HG02981 (cell line): ENCODE data around the gene SEZ6L2.
"Not testable (repeated sequence)": the region's sequence is repeated elsewhere in the genome, so short reads cannot be mapped to it uniquely, and the experiment has no call there.

ENCODE experiments used
- ATAC-seq: cut with Tn5 transposase; IDR thresholded peaks from one replicate; pipeline ENCODE4 v1.9.1; 2021; ENCODE audit warnings: mild to moderate bottlenecking, moderate library complexity; ENCODE audit not compliant: unreplicated experiment

Gene SEZ6L2

DNA sequence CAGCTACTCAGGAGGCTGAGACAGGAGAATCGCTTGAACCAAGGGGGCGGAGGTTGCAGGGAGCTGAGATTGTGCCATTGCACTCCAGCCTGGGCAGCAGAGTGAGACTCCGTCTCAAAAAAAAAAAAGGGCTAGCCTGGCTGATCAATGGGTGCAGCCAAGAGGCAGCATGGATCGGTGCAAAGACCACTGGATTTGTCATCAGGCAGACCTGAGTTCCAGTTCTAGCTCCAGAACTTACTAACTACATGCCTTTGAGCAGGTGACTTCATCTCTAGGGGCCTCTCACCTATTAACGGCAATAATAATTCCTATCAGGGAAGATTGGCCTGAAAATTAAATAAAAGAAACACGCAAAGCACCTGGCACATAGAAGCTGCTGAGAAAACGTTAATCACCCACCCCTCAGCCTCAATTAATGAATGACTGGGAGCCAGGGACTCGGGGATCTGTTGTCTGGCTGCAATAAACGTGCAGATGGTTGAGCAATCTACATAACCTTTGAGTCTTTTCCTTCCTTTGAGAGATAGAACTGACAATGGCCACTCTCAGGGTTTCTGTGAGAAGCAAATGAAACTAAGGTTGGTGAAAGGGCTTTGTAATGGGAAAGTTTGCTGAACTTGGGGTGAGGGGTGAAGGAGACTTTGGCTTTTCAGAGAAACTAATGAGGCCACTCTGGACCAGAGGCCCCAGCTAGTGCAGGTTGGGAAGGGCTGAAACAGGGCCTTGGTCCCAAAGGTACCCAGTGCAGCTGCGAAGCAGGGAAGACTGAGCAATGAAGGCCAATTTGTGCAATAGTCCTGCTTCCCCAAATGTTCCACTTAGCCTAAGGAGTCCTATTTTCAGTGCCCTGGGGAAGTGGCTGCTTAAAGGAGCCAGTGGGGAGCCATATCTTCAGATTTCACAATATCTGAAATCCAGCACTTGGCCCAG is 7.6 kb downstream of the SEZ6L2 start:
- ATAC-seq = no peak

DNA sequence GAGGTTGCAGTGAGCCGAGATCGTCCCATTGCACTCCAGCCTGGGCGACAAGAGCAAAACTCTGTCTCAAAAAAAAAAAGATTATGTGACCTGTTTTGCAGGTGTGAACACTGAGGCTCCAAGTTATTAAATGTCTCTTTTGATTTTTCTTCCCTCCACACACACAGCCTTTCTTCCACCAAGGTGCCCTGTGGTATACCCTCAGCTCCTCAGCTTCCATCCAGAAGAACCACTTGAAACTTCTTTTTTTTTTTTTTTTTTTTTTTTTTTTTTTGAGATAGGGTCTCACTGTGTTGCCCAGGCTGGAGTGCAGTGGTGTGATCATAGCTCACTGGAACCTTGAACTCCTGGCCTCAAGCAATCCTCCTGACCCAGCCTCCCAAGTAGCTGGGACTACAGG is 10.0 kb downstream of the SEZ6L2 start:
- ATAC-seq = not testable (repeated sequence)

DNA sequence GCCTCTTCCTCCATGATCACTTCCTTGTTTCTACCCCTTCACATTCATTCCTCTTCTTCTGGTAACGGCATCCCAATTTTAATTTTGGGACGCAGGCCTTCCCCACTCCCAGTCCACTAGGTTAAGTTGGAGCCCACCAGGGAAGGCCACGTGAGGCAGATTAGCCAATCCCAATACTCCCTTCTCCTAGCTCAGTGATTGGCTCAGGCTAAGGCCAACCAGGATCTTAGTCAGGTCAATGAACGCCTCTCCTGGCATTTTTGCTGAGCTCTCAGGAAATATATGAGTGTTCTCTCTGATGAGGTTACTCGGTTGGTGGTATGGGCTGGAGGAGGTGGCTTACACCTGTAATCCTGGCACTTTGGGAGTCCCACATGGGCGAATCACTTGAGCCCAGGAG is 15.4 kb downstream of the SEZ6L2 start:
- no peak for ATAC-seq

GRCh38 chr16:29881050-29881449 is 18.3 kb downstream of the SEZ6L2 start:
- ATAC-seq = no peak

DNA sequence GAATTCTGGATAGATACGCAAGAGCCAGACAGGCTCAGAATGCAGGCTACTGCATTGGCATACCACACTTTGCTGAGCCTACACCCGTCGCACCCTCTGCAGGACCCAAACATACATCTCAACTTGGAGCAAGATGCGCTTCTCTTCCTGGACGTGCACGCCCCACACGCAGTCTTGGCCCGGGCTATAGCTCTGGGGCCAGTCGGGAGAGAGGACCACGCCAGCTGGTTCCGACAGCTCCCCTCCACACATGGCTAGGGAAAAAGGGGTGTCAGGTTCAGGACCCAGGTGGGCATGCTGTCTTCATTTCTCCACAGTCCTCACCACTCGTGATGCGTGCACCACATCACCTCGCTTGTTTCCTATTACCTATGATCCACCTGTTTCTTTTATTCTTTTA is 21.2 kb downstream of the SEZ6L2 start:
- ATAC-seq = no peak

- ATAC-seq = no peak
Measured at GRCh38 chr16:29877266-29877961, 21.9 kb downstream of the SEZ6L2 start.

GRCh38 chr16:29876594-29877249 is 22.6 kb downstream of the SEZ6L2 start:
- no peak for ATAC-seq

DNA sequence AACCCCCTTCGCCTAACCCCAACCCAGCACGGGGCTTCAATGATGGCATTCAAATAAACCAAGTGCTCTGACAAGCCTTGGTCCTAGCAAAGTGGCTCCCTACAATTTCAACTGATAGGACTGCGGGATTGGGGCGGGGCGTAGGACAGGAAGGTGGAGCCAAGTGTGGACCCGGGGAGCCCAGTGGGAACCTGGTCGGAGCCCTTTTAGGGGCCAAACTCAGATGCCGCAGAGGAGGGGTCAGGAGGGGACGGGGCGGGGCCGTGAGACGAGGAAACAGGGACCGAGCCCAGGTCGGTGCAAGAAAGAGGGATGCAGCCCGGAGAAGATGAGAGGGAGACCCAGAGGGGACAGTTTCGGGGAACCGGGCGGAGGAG is 23.1 kb downstream of the SEZ6L2 start:
- no peak for ATAC-seq

- ATAC-seq = no peak
Measured at GRCh38 chr16:29875206-29875605, 24.1 kb downstream of the SEZ6L2 start.

DNA sequence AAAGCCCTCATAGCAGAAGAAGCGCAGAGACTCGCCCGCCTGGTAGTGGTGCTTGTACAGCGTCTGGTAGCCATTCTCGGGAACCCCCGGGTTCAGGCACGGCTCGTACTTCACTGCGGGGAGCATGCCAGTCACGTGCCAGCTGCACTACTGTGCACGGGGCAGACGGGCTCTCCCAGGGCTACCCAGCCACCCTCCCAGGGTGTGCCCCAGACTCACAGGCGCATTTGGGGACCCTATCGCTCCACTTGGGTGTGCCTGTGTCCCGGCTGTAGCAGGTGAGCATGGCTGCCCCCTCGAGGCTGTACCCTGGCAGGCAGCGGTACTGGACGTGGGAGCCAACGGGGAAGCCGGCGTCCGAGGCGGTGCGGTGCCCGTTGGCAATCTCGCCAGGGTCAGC is 26.0 kb downstream of the SEZ6L2 start:
- no peak for ATAC-seq

DNA sequence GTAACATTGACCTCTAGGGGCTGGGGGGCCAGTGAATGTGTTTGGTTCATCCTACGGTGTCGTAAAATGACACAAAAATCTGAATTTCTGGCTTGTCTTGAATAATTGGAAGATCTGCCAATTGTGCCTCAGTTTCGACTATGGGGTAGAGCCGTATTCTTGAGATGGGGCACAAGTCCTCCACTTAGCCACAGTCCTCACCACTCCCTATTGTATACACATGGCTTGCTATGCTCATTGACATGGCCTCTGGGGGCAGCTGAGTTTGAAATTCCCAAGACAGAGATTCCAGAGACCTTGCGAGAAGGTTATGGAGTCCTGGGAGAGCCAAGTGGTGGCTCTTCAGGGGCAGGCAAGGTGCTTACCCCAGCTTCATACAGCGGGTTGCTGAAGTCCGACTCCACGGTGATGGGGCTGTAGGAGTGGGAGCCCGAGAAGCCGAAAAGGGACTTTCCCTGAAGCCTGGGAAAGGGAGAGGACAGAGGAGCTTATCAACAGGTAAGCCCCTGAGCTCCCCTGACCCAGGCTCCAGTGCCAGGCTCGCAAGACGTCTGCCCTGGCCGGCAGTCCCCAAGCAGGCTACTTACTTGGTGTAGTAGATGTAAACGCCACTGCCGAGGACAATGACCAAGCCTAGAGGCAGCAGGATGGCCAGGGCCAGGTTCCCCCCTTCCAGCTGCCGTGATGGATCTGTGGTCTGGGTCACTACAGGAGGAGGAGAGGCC is 27.4 kb downstream of the SEZ6L2 start:
- ATAC-seq = no peak

DNA sequence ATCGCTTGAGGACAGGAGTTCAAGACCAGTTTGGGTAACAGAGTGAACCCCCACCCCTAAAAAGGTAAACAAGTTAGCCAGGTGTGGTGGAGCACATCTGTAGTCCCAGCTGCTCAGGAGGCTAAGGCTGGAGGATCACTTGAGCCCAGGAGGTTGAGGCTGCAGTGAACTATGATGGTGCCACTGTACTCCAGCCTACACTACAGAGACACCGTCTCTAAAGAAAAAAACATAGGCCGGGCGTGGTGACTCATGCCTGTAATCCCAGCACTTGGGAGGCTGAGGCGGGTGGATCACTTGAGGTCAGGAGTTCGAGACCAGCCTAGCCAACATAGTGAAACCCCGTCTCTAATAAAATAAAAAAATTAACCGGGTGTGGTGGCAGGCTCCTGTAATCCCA is 30.3 kb downstream of the SEZ6L2 start:
- ATAC-seq = not testable (repeated sequence)

GRCh38 chr16:29868396-29869009 is 30.8 kb downstream of the SEZ6L2 start:
- ATAC-seq = no peak

DNA sequence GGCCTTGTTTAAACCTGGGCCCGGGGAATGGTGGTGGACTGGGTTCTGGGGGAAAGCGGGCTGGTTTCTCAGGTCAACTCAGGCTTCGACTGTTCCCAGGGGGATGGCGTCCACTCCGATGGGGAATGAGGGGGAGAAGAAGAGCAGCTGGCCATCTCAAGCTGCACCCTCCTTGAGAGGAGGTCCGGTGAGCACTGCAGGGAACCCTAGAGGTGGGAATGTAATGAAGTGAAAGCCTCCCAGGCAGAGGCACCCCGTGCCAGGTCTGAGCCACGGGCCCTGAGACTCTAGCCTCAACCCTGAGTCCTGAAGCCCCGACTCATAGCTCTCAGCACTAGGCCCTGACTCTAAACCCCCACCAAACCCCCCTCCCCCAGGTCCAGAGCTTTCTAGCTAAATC is 35.1 kb downstream of the SEZ6L2 start:
- ATAC-seq = no peak

- no peak for ATAC-seq
Measured at GRCh38 chr16:29863669-29863984, 35.7 kb downstream of the SEZ6L2 start.

DNA sequence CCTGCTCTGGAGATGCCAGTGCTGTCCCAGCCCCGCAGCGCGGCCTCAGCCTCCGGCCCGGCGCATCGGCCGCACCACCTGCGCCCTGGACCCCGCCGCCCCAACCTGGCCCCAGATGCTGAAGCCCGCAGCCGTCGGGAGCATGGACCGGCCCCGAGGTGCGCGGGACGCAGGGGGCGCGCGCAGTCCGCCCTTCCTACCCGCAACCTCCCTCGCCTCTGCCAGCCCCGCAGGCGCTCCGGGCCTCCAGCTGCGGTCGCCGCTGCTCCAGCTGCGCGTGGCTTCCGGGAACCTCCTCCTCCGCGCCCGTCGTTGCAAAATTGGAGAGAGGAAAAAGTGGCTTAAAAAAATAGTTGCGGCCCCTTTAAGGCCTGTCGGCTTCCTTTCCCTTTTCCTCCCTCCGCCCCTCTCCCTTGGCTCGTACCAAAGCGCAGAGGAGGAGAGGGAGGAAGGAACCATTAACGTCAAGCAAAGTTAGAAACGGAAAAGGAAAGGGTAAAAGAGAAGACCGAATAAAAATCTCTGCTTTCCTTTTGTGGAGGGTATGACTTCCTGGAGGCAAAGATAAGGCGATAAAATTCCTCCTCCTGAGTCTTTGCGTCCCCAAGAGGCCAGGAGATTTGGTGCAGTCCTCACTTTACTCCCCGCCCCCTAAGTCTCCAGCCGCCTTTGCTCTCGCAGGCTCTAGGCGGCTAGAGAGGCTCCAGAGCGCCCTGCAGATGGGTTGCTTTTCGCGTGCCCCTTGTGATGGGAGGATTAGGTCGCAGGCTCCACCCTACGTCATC is 36.3 kb downstream of the SEZ6L2 start, which contains the start of gene CDIPT:
Gene CDIPT (minus strand): TSS at position 343 of the 785 bp plus-strand sequence. CDS start 369 bp downstream, outside the sequence.
- ATAC-seq = peak; percentile 91

DNA sequence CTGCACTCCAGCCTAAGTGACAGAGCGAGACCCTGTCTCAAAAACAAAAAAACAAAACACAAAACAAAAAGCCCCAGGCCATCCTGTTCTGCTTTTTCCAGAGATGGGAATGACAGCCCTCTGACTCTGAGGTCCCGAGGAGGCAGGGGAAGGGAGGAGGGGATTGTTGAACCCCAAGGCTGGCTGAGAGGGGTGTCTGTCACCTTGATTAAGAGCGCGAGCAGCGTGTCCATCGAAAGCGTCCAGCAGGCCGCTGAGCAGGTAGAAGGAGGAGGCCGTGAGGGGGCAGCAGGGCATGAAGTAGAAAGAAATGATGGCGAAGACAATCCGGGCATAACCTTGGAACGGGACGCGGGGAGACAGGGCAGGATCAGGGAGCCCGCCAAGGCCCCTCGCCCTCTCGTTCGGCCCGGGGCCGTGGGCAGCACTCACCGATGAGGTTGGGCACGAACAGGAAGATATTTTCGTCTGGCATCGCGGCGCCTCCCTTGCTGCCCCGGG is 36.9 kb downstream of the SEZ6L2 start:
- ATAC-seq = peak; percentile 3

DNA sequence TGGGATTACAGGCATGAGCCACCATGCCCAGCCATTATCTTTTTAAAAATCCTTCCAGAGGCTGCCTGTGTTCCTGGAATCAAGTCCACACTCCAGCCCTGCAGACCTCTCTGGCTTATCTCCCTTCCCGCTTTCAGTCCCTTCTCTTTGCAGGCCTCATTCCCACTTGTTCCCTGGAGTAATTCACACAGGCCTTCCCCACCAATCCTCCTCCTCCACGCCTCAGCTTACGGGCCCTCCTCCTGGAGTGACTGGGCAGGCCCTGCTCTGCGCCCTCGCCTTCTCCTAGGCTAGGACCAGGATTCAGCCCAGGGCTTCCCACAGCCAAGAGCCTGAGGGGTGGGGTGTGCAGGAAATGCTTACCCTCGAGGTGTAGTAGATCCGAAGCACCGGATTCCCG is 39.1 kb downstream of the SEZ6L2 start:
- no peak for ATAC-seq

DNA sequence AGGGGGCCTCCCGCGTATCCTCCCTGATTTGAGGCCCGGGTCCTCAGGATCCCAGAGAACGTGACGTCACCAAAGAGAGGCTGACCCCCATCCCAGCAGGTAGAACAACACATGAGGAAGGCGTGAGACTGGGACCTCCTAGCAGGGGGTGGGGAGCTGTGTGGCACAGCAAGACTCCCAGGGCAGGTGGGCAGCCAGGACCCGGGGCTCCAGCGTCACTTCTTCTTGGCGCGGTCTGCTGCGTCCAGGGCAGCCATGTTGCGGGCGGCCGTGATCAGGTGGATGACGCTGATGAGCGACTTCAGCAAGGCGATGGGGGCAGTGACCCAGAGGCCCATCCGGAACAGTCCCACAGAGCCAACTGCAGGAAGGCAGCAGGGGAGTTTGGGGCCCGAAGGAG is 40.4 kb downstream of the SEZ6L2 start:
- ATAC-seq = no peak
